ENCODE results near the gene CENPL.
A peak's percentile ranks its signal among the peaks of the same experiment; 100 is the strongest.
"Not testable (repeated sequence)": the region's sequence is repeated elsewhere in the genome, so short reads cannot be mapped to it uniquely, and the experiment has no call there.

CENPL gene

GRCh38 chr1:173853074-173853473, 28.4 kb upstream of the CENPL start:
- Histone ChIP-seq H3K4me3 (ENCODE audit: low read depth, low read length) (no peak overlapping the region), H3K4me1 (ENCODE audit: control insufficient read depth, insufficient read depth, low read length) (peaks cover 9% of the 10 kb centered on the region), H3K9me3 (ENCODE audit: control insufficient read depth, insufficient read depth, low read length) (no peaks in the 10 kb centered on the region), H3K27me3 (ENCODE audit: control insufficient read depth, insufficient read depth, low read length) (no peaks in the 10 kb centered on the region), H3K36me3 (ENCODE audit: control insufficient read depth, insufficient read depth, low read length) (peaks cover 2% of the 10 kb centered on the region), H3K9ac (ENCODE audit: low read depth, low read length) (no peak overlapping the region)

GRCh38 chr1:173852105-173852504, 27.4 kb upstream of the CENPL start:
- H3K36me3 ChIP-seq (ENCODE audit: control insufficient read depth, insufficient read depth, low read length), result no peaks in the 10 kb centered on the region
- peaks cover 9% of the 10 kb centered on the region for H3K4me1 ChIP-seq (ENCODE audit: control insufficient read depth, insufficient read depth, low read length)
- no peaks in the 10 kb centered on the region for H3K27me3 ChIP-seq (ENCODE audit: control insufficient read depth, insufficient read depth, low read length)
- no peak overlapping the region for H3K9ac ChIP-seq (ENCODE audit: low read depth, low read length)
- H3K9me3 ChIP-seq (ENCODE audit: control insufficient read depth, insufficient read depth, low read length), result no peaks in the 10 kb centered on the region
- no peak overlapping the region for H3K4me3 ChIP-seq (ENCODE audit: low read depth, low read length)

- Histone ChIP-seq H3K9ac (ENCODE audit: low read depth, low read length) (no peak overlapping the region), H3K27me3 (ENCODE audit: control insufficient read depth, insufficient read depth, low read length) (no peaks in the 10 kb centered on the region), H3K4me3 (ENCODE audit: low read depth, low read length) (no peak overlapping the region), H3K4me1 (ENCODE audit: control insufficient read depth, insufficient read depth, low read length) (no peaks in the 10 kb centered on the region), H3K36me3 (ENCODE audit: control insufficient read depth, insufficient read depth, low read length) (peaks cover 4% of the 10 kb centered on the region), H3K9me3 (ENCODE audit: control insufficient read depth, insufficient read depth, low read length) (no peaks in the 10 kb centered on the region)
These were observed 8.1 kb upstream of the CENPL start for GRCh38 chr1:173832748-173833147.

- Histone ChIP-seq H3K9me3 (ENCODE audit: control insufficient read depth, insufficient read depth, low read length) (no peaks in the 10 kb centered on the region), H3K36me3 (ENCODE audit: control insufficient read depth, insufficient read depth, low read length) (no peaks in the 10 kb centered on the region), H3K4me1 (ENCODE audit: control insufficient read depth, insufficient read depth, low read length) (peaks cover 2% of the 10 kb centered on the region), H3K9ac (ENCODE audit: low read depth, low read length) (no peak overlapping the region), H3K27me3 (ENCODE audit: control insufficient read depth, insufficient read depth, low read length) (no peaks in the 10 kb centered on the region), H3K4me3 (ENCODE audit: low read depth, low read length) (no peak overlapping the region)
These were observed 2.9 kb upstream of the CENPL start for GRCh38 chr1:173827611-173828010.

GRCh38 chr1:173823781-173824314, 835 bp downstream of the CENPL start:
- no peaks in the 10 kb centered on the region for H3K27me3 ChIP-seq (ENCODE audit: control insufficient read depth, insufficient read depth, low read length)
- peak overlapping the region; percentile 89 for H3K9ac ChIP-seq (ENCODE audit: low read depth, low read length)
- H3K4me3 ChIP-seq (ENCODE audit: low read depth, low read length), result peak overlapping the region; percentile 84
- H3K4me1 ChIP-seq (ENCODE audit: control insufficient read depth, insufficient read depth, low read length), result peaks cover 2% of the 10 kb centered on the region
- H3K36me3 ChIP-seq (ENCODE audit: control insufficient read depth, insufficient read depth, low read length), result peaks cover 1% of the 10 kb centered on the region
- no peaks in the 10 kb centered on the region for H3K9me3 ChIP-seq (ENCODE audit: control insufficient read depth, insufficient read depth, low read length)

GRCh38 chr1:173821680-173822079, 3.0 kb downstream of the CENPL start:
- Histone ChIP-seq H3K9me3 (ENCODE audit: control insufficient read depth, insufficient read depth, low read length) (no peaks in the 10 kb centered on the region), H3K4me3 (ENCODE audit: low read depth, low read length) (no peak overlapping the region), H3K9ac (ENCODE audit: low read depth, low read length) (no peak overlapping the region), H3K27me3 (ENCODE audit: control insufficient read depth, insufficient read depth, low read length) (no peaks in the 10 kb centered on the region), H3K36me3 (ENCODE audit: control insufficient read depth, insufficient read depth, low read length) (peaks cover 5% of the 10 kb centered on the region), H3K4me1 (ENCODE audit: control insufficient read depth, insufficient read depth, low read length) (no peaks in the 10 kb centered on the region)

GRCh38 chr1:173818459-173818858, 6.2 kb downstream of the CENPL start:
- Histone ChIP-seq H3K9ac (ENCODE audit: low read depth, low read length) (no peak overlapping the region), H3K27me3 (ENCODE audit: control insufficient read depth, insufficient read depth, low read length) (no peaks in the 10 kb centered on the region), H3K9me3 (ENCODE audit: control insufficient read depth, insufficient read depth, low read length) (no peaks in the 10 kb centered on the region), H3K36me3 (ENCODE audit: control insufficient read depth, insufficient read depth, low read length) (peaks cover 5% of the 10 kb centered on the region), H3K4me1 (ENCODE audit: control insufficient read depth, insufficient read depth, low read length) (no peaks in the 10 kb centered on the region), H3K4me3 (ENCODE audit: low read depth, low read length) (no peak overlapping the region)

- H3K4me3 ChIP-seq (ENCODE audit: low read depth, low read length); H3K36me3 ChIP-seq (ENCODE audit: control insufficient read depth, insufficient read depth, low read length); H3K9ac ChIP-seq (ENCODE audit: low read depth, low read length); H3K9me3 ChIP-seq (ENCODE audit: control insufficient read depth, insufficient read depth, low read length); H3K4me1 ChIP-seq (ENCODE audit: control insufficient read depth, insufficient read depth, low read length); H3K27me3 ChIP-seq (ENCODE audit: control insufficient read depth, insufficient read depth, low read length): not testable (repeated sequence)
These were observed 11.0 kb downstream of the CENPL start for GRCh38 chr1:173813654-173814053.

- H3K27me3 ChIP-seq (ENCODE audit: control insufficient read depth, insufficient read depth, low read length), result no peaks in the 10 kb centered on the region
- no peaks in the 10 kb centered on the region for H3K36me3 ChIP-seq (ENCODE audit: control insufficient read depth, insufficient read depth, low read length)
- no peaks in the 10 kb centered on the region for H3K4me1 ChIP-seq (ENCODE audit: control insufficient read depth, insufficient read depth, low read length)
- H3K9ac ChIP-seq (ENCODE audit: low read depth, low read length), result no peak overlapping the region
- H3K4me3 ChIP-seq (ENCODE audit: low read depth, low read length), result no peak overlapping the region
- no peaks in the 10 kb centered on the region for H3K9me3 ChIP-seq (ENCODE audit: control insufficient read depth, insufficient read depth, low read length)
These were observed 21.7 kb downstream of the CENPL start for GRCh38 chr1:173802961-173803360.

GRCh38 chr1:173799995-173800394, 24.7 kb downstream of the CENPL start:
- H3K36me3 ChIP-seq (ENCODE audit: control insufficient read depth, insufficient read depth, low read length), result not testable (repeated sequence)

GRCh38 chr1:173798078-173798477, 26.6 kb downstream of the CENPL start:
- H3K36me3 ChIP-seq (ENCODE audit: control insufficient read depth, insufficient read depth, low read length), result no peaks in the 10 kb centered on the region
- H3K4me3 ChIP-seq (ENCODE audit: low read depth, low read length), result no peak overlapping the region
- H3K27me3 ChIP-seq (ENCODE audit: control insufficient read depth, insufficient read depth, low read length), result no peaks in the 10 kb centered on the region
- no peaks in the 10 kb centered on the region for H3K4me1 ChIP-seq (ENCODE audit: control insufficient read depth, insufficient read depth, low read length)
- H3K9me3 ChIP-seq (ENCODE audit: control insufficient read depth, insufficient read depth, low read length), result no peaks in the 10 kb centered on the region
- no peak overlapping the region for H3K9ac ChIP-seq (ENCODE audit: low read depth, low read length)

More at GRCh38 chr1:173799995-173800394, 24.7 kb downstream of the CENPL start:
- not testable (repeated sequence) for H3K27me3 ChIP-seq (ENCODE audit: control insufficient read depth, insufficient read depth, low read length); H3K4me1 ChIP-seq (ENCODE audit: control insufficient read depth, insufficient read depth, low read length); H3K4me3 ChIP-seq (ENCODE audit: low read depth, low read length); H3K9ac ChIP-seq (ENCODE audit: low read depth, low read length); H3K9me3 ChIP-seq (ENCODE audit: control insufficient read depth, insufficient read depth, low read length)

- Histone ChIP-seq H3K9ac (ENCODE audit: low read depth, low read length) (no peak overlapping the region), H3K4me1 (ENCODE audit: control insufficient read depth, insufficient read depth, low read length) (no peaks in the 10 kb centered on the region), H3K27me3 (ENCODE audit: control insufficient read depth, insufficient read depth, low read length) (no peaks in the 10 kb centered on the region), H3K36me3 (ENCODE audit: control insufficient read depth, insufficient read depth, low read length) (no peaks in the 10 kb centered on the region), H3K4me3 (ENCODE audit: low read depth, low read length) (no peak overlapping the region), H3K9me3 (ENCODE audit: control insufficient read depth, insufficient read depth, low read length) (no peaks in the 10 kb centered on the region)
These were observed 34.8 kb downstream of the CENPL start for GRCh38 chr1:173789841-173790240.
